GM12875 (cell line): ENCODE results near the gene PIK3C2G.
"Not testable (repeated sequence)": the region's sequence is repeated elsewhere in the genome, so short reads cannot be mapped to it uniquely, and the experiment has no call there.

Source experiments
- H3K4me3 ChIP-seq: one replicate; pipeline ENCODE4 v1.5.1; 2011; ENCODE audit warnings: low read depth, low read length, control low read depth
- CTCF ChIP-seq: IDR thresholded peaks from 2 replicates; pipeline ENCODE4 v1.5.1; 2011; ENCODE audit warnings: low read depth, mild to moderate bottlenecking, control low read depth, inconsistent platforms, low read length, moderate library complexity, borderline replicate concordance; ENCODE audit not compliant: insufficient read depth

PIK3C2G gene

GRCh38 chr12:18676141-18676540 lies 414.8 kb downstream of the PIK3C2G start:
- TF ChIP-seq CTCF = no peak
- no peak overlapping the region for H3K4me3 ChIP-seq

GRCh38 chr12:18676996-18677588 lies 415.8 kb downstream of the PIK3C2G start:
- no peak for TF ChIP-seq CTCF

GRCh38 chr12:18681818-18682217 lies 420.5 kb downstream of the PIK3C2G start:
- no peak for TF ChIP-seq CTCF
- no peak overlapping the region for H3K4me3 ChIP-seq

More at GRCh38 chr12:18676996-18677588, 415.8 kb downstream of the PIK3C2G start:
- no peak overlapping the region for H3K4me3 ChIP-seq

GRCh38 chr12:18683327-18684013 lies 422.2 kb downstream of the PIK3C2G start:
- H3K4me3 ChIP-seq = no peak overlapping the region
- TF ChIP-seq CTCF = no peak

GRCh38 chr12:18684430-18684829 lies 423.1 kb downstream of the PIK3C2G start:
- no peak overlapping the region for H3K4me3 ChIP-seq
- TF ChIP-seq CTCF = no peak

GRCh38 chr12:18689771-18690170 lies 428.5 kb downstream of the PIK3C2G start:
- no peak for TF ChIP-seq CTCF
- H3K4me3 ChIP-seq = no peak overlapping the region

- TF ChIP-seq CTCF = no peak
- no peak overlapping the region for H3K4me3 ChIP-seq
Measured at GRCh38 chr12:18690653-18691052, 429.3 kb downstream of the PIK3C2G start.

- not testable (repeated sequence) for H3K4me3 ChIP-seq
Measured at GRCh38 chr12:18693986-18694385, 432.7 kb downstream of the PIK3C2G start.
